Renal pelvis (tissue), 4 donors: ENCODE results near the gene LEMD1. TPM values are rescaled to one million over a fixed set of nuclear protein-coding genes. Genes with fewer than 3 reads are reported as not detected.
"Not testable (repeated sequence)": the region's sequence is repeated elsewhere in the genome, so short reads cannot be mapped to it uniquely, and the experiment has no call there.

Source experiments
- DNase-seq: peaks from one replicate; pipeline ENCODE4 v3.0.0-alpha.2; 2013
- polyA plus RNA-seq, 3 donors: library from polyadenylated mRNA; unstranded; fragments of 120-200 nt; gene quantifications; one replicate each; pipeline ENCODE4 v1.2.1, GENCODE V29; 2013; ENCODE audit not compliant: insufficient read length in 3 of 3

Gene LEMD1
- polyA plus RNA-seq, 3 donors, result 4.1 to 4.8 (median 4.6) TPM

DNA sequence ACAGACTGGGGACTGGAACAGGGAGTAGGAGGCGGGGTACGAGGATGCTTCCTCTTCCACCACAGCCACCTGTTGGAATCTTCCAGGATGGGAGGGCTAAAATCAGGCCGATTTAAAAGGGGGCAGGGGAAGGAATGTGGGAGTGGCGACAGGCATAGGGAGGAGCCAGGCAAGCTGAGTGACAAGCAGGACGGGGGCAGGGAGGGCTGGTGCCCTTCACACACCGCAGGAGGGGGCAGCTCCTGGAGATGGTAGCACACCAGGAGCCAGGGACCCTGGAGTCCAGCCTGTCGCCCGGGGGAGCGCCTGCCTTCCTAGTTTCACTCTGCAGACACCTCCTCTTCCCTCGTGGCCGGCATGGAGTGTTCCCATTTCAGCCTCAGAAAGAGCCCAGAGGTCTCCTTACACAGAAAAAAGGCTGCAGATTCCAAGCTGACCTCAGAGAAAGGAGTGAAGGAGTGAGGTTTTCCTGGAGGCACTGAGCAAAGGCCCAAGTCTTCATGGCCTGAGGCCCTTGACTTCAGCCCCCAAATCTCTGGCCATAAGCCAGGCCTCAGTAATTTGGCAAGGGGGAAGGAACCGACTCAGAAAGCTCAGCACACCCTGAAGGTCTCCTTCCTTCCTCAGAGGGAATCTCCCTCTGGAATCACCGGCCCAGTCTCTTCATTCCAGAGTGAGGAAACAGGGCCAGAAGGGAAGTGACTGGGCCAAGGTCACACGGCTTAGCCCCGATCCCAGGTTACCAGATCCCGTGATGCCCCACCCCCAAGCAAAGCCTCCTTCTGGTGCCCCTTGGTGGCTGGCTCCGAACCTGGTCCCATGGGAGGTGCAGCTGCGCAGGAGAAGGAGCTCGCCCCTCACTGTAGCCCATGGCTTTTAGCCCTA is 25.8 kb upstream of the LEMD1 start:
- no peak for DNase-seq

DNA sequence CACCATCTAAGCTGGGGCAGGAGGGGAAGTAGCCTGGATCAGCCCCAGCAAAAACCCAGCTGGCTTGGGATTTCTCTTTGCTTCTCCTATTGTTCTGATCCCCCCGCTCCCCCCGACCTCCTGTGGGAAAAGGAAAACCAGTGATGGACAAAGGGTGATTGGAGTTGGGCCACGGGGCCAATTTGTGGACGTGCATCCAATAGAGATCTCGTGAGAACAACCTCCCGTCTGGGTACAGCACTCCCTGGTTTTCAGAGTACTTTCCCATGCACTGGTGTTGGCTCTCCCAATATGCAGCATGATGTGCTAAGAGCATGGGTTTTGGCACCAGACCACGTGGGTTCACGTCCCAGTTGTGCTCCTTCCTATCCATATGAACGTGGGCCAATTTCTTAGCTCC is 25.0 kb upstream of the LEMD1 start:
- DNase-seq, result no peak

DNA sequence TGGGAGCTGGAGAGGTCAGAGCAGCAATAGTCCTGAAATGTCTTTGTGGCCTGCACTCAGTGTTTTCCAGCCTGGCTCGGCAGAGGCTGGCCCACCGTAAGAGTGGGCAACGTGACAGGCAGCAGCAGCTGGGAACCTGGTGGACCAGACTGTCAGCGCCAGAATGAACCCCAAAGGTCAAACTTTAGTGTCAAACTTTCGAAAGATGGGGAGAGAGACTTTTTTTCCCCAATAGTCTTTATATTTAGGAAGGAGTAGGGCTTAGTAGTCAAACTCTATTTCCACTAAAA is 23.7 kb upstream of the LEMD1 start:
- DNase-seq, result no peak

DNA sequence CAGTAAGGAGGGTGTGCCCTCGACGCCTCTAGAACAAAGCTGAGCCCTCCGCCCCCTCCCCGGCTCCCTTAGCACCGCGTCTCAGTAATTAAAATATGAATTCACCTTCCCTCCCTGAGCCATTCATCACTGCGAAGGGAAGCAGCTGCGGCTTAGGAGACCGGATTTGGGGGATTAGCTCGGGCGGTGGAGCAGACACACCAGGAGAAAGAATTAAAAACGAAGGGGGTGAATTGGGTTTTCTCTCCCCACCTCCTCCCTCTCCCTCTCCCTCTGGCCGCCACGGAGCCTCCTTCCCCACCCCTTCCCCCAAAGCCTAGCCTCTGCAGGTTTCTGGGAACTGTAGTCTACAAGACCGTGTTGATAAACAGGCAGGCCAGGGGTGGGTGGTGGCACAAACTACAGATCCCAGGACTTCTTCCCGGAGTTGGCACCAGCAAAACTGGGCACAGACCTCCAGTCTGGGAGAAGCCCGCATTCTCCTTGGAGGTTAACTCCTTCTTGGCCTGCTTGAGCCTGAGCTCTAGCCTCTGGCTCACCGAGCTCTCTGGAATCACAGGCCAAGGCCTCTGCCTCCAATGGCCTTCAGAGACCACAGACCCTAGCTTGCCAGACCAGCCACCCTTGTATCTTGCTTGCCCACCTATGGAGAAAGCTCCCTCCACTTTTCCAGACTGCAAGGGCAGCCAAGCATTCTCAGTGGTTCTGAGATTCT is 23.2 kb upstream of the LEMD1 start:
- no peak for DNase-seq

DNA sequence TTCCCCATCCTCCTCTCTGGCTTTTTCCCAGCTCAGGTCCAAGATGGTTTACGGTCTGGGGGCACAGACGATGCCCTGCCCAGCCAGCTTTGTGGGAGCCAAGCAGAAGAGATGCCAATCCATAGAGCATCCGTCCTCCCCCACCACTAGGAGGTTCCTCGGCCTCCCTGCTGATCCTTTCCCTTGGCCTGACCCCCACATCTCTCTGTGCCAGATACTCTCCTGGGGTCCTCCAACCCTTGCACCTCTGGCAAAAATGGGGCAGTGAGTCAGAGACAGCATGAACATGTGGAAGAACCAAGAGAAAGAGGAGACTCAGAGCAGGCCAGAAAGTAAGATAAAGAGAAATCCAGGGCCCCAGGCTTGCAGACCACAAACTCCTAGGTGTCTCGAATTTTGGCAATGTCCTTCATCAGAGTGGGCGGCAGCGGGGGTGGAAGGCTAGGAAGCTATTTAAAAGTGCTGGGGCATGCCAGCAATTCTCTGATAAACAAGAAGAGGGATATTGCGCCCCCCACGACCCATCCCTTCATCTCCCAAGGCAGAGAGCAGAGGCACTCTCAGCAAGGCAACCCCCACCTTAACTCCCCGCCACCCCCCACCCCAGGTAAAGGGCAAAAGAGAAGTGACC is 22.6 kb upstream of the LEMD1 start:
- no peak for DNase-seq

DNA sequence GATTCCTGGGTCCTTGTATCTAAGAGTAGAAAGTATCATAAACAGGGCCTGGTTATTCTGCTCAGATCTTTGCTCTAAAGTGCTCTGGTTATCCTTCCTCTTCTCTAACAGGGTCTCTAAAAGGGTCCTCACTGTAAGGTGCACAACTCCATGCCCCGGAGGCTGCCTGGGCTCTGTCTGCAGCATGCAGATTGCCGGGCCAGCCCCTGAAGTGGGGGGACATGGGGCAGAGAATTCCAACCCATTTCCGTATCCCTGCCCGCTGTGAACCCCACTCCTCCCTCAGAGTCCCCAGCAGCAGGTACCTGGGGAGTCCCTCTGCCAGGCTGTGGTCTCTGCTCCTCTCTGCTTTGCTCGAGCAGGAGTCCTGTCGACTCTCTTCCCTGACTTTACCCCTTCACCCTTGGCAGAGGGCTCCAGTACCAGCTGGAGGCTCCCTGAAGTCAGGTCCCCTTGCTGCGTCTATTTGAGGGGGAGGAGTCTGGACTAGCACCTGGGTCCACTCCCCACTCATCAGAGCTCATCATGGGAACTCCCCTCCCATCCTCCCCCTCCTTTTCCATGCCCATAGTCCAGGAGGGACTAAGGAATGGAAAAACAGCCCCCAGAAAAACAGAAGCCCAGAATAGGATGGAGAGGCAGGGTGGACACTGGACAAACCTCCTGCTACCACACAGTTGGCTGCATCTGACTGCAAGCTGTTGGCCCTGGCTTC is 21.9 kb upstream of the LEMD1 start:
- DNase-seq, result no peak

DNA sequence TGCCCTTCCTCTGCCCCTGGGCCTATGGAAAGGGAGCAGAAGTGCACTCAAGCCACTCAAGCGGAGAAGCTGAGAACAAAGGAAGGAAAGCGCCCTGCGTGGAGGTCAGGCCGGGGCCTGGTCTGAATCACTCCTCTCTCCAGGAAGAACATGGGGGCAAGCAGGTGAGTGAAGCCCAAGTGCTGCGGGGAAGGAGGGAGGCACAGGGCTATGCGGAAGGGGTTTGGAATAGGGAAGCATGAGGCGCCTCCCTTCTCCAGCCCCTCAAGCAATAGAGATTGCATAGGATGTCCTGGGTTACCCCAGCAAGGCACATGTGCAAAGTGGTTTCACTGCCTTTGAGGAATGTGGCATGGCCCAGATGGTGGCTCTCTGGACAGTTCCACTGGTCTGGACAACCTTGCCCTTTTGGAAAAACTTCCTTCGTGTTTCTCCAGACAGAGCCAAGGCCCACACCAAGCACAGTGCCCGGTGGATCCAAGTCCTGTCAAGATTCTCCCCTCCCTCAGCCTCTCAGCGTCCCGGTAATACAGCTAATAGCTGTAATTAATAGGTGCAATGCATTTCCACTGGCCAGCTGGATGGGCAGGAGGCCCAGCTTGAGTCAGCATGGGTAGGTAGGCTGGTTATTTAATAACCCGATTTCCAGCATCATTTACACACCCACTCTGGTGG is 20.3 kb upstream of the LEMD1 start:
- no peak for DNase-seq

DNA sequence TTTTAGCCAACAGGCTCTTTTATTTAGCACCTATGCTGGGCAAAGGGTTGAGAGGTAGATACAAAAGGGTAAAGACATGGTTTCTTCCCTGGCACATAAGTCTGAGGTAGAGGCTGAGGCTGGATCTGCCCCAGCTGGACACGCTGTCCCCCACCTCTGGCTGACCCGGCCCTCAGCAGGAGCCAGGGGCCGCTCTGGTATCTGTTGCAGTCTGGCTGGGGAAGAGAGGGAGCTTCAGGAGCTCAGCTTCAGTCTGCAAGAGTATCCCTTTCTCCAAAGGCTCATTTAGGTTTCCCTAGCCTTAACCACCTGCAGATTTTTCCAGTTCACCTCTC is 19.8 kb upstream of the LEMD1 start:
- no peak for DNase-seq

DNA sequence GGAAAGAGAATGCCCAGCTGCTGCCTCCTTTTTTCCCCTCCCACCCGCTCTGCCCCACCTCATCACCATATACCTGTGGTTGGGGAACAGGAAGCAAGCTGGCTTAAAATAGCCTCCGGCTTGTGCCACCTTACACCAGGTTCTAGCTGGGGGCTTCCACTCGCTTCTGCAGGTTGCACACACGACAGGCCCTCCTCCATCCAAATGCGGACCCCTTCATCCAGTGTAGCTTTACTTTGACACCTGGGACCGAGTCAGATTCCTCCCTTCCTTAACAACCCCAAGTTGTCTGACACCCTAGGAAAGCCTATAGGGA is 19.4 kb upstream of the LEMD1 start:
- DNase-seq, result no peak

DNA sequence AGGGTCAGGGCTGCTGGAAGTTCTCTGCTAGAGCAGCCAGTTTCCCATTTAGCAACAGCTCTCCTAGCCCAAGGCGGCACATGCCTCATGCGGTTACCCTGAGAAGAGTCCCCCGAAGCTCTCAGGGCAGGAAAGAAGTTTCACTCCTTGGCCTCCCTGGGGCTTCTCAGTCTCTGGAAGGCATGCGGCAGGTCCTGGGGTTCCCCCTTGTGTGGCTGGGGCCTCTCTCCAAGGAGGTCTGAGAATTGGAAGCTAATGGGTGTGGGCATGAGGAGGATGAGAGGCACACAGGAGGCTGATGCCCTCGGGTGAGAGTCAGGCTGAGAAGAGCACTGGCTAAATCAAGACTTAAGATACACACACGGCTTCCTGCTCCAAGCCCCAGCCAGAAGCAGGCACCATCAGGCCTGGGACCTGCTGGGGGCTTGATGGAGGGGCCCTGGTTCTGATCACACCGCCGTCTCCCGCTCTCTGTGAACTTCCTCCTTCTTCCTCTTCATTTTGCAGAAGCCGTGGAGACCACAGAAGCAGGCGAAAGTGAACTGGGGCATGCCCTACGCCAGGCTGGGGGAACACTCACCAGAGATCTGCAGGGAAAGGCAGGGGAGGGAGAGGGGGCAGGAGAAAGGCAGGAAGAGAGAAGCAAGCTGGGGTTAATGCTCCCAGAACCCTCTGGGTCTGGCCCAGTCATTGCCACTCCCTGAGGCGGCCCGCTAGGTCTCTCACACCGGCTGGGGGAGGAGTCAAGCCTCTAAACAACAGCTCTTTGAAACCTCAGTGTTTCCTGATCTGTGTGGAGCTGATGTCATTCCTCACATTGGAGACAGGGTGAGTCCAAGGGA is 18.8 kb upstream of the LEMD1 start:
- no peak for DNase-seq

DNA sequence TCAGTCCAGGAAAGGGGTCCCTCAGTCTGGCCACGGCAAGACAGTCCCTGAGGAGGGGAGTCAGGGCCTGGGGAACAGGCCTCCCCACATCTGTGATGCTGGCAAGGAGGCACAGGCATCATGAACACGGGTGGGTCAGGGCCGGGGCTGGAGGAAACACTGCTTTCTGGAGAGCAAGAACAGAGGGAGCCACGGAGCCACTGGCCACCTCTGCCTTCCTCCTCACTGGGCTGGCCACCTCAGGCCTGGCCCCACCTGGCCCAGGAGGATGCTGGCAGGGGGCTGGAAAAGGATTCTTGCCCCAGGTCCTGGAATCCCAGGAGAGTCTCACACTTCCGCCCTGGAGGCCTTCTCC is 18.2 kb upstream of the LEMD1 start:
- no peak for DNase-seq

DNA sequence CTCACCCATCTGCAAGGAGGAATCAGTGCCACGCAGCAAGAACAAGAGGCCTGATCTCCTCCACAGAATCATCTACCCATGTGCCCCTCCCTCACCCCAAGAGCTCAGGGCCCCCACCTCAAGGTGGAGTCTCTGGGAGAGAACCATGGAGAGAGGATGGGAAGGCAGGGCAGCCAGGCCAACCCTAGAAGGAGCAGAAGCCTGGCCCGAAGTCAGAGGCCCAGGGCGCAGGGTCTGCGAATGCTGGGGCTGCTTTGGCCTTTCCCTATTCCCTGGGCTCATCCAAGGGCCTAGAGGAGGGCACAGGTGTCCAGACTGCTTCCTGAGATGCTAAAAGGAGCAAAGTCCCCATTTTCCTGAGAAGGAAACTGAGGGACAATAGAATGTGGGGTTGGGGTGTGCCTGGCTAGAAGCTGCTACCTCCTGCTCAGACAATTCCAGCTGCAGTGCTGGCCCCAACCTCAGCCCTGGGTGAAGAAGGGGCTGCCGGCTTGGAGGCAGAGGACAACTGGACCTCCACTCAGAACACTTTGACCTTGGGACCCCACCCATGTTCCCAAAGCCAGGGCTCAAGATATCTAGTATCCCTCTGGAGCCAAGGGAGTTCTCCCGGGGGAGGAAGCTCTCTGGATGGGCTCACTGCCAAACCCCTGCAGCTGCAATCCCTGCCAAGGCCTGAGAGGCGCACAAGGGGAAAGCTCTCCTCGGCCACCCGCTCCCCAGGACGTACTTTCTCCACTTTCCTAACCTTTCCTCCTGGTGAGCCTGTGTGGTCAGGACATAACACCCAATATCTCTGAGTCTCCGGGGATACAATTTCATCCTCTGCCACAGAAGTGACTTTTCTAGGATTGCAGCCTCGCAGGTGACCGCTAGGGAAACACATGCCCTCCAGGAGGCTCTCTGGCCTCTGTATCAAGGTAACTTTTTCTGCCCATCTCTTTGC is 16.6 kb upstream of the LEMD1 start:
- no peak for DNase-seq

DNA sequence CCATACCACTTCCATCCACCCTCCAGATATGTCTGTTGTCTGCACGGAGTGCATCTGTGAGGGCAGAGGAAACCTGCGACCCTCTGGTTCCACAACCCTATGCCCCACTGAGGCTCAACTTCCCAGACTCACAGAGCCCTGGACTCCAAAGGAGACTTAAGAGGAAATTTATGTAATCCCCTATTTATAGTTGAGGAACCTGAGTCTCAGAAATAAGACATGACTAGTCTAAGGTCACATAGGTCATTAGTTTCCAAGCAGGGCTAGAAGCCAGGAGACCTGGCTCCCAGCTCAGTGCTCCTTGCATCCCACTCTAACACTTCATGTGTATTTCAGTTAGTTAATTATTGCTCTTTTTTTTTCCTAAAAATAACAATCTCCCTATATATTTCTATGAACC is 15.7 kb upstream of the LEMD1 start:
- DNase-seq, result no peak

DNA sequence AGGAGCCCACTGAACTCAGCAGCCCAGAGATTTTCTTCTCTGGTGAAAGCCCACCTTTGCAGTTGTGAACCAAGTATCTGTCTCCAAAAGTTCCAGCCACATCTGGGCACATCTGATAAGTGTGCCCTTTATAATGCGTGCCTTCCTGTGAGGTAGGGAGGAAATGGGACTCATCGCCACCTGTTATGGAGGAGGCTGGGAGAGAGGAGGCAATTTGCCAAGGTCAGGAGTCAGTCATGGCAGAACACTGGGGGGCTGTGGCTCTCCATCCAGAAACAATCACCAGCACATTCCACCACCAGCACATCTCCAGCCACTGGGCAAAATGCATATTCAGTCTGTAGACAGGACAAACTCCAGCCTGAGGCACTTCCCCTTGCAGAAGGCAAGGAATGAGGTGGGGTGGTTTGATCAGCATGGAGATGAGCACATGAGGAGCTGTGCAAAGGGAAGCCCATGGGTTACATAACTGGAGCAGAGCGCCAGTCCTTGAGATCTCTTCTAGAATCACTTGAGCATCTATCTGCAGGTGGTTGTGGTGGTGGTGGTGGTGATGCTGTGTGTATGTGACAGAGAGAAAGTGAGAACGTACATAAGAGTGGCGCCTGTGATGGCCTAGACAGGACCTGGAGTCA is 15.0 kb upstream of the LEMD1 start:
- no peak for DNase-seq

DNA sequence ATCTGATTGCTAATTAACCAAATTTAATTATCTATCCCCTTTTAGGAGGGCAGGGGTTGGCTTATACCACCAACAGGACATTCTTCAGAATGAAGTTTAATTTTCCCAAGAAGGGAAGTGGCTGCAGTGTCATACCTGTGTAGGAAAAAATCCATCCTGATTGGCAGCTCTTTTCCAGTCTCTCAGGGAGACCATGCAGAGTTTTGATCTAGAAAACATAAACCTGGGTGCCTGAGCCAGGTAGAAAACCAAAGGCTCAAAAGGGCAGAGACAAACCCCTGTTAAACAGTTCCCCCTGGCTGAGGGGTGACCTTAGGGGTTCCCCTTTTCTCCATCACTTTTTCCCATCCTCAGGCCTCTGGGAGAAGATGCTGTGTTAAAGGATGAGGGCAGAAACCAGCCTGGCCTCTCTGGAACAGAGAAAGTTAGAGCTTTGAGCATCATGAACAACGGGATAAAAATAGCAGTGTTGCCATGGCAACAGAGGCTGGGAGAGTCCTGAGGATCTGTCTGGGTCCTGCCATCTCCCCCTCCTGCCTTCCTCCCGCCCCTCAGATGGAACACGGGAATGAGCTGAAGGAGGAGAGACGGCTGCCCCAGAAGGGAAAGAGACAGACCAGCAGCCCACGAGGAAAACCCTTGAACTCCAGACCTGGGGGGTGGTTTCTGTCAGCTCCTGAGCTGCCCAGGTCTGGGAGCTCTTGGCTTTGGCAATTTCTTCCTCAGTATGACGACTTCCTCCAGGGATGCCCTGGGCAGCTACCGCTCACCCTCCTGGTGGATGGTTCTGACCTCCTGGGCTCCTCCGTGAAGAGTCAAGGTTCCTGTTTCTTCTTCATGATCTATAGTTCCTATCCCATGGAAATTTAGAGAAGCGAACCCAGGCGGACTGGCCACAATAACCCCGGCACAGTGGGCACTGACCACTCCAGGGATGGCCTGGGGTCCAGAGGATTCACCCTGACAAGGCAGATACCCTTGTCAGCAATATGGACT is 14.0 kb upstream of the LEMD1 start:
- no peak for DNase-seq

DNA sequence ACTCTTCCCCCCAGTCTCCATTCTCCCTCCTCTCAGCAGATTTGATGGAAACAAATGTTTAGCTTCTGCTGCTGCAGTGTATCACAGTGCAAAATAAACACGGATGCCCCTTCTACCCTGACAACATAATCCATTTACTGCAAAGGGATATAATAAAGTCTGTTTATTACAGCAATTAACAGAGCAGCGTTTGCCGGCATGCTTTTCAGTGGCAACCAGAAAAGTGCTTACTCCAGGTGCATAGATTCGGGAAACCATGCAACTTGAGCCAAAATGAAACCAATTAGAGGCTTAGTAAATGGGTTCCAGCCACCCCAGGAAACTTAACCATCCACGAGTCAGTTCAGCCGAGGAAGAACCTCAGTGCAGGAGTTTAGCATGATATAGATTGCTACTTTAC is 12.9 kb upstream of the LEMD1 start:
- DNase-seq, result no peak

DNA sequence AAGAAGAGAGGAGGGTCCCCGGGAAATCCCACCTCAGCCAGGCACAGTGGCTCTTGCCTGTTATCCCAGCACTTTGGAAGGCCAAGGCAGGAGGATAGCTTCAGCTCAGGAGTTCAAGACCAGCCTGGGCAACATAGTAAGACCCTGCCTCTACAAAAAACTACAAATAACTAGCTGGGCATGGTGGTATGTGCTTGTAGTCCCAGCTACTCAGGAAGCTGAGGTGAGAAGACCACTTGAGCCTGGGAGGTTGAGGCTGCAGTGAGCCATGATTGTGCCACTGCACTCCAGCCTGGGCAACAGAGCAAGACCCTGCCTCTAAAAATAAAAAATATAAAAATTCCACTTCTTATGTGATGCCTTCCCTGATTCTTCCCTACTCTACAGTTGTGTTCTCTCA is 10.8 kb upstream of the LEMD1 start:
- DNase-seq, result not testable (repeated sequence)

DNA sequence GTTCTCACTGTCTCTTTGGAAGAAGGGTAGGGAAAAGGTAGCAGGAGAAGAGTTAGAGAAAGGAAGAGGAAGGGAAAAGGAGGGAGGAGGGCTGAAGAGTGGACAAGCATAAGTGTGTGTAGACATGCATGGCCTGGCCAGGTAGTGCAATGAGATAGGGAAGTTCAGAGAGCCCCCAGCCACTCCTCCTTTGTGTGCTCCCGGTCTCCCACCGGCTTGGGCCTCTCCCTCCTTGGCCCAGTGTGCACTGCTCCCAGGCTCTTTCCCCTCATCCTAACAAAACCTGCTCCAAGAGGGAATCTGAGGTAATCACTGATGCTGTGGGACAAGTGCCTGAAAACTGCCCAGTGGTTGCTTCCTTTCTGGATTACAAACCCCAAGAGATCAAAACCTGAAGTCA is 10.3 kb upstream of the LEMD1 start:
- no peak for DNase-seq
